Glomerular visceral epithelial cell (primary cell): ENCODE results near the gene ADAMTS14.

Experiments
- DNase-seq: peaks from one replicate; pipeline ENCODE4 v3.0.0-alpha.2; 2016; ENCODE audit errors: extremely low spot score

Gene ADAMTS14

DNA sequence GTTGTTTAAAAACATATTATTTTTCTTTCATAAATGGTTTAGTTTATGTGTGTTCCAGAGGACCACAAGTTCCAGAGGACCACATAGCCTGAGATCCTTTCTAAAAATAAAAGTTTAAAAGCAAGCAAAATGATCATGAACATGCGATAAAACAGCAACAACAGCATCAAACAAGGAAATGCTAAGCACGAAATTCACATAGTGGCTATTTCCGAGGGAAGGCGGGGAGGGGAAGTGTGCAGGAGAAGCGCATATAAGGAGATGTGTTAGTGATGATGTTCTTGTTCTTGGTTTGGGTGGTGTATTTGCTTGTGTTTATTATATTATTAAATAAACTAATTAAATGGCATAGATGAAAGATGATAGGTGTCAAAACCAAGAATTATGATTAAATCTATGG lies 111.7 kb downstream of the ADAMTS14 start:
- no peak for DNase-seq

DNA sequence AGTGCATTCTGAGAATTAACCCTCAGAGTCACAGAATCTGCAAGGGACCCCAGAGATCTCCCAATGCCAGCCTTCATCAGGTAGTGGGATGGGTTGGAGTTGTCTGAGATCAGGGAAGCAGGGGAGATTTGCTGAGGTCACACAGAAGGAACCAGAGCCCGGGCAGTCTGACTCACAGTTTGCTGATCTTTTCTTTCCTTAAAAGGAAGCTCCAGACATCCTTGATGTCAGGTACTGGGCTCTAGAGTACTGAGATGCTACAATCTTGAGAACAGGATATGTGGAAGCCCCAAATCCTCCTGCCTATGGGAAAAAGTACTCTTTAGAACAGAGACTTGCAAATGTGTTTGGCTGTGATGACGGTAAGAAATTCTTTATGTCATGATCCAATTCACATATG lies 112.2 kb downstream of the ADAMTS14 start:
- peak; percentile 22 for DNase-seq

- DNase-seq = no peak
Observed at GRCh38 chr10:70785190-70785589, 112.9 kb downstream of the ADAMTS14 start, which contains the start of gene TBATA. Gene TBATA (minus strand): TSS chr10:70785377. CDS start chr10:70783379, 1,998 bp downstream.

- DNase-seq = peak; percentile 25
Observed at GRCh38 chr10:70786799-70787415, 114.6 kb downstream of the ADAMTS14 start.

DNA sequence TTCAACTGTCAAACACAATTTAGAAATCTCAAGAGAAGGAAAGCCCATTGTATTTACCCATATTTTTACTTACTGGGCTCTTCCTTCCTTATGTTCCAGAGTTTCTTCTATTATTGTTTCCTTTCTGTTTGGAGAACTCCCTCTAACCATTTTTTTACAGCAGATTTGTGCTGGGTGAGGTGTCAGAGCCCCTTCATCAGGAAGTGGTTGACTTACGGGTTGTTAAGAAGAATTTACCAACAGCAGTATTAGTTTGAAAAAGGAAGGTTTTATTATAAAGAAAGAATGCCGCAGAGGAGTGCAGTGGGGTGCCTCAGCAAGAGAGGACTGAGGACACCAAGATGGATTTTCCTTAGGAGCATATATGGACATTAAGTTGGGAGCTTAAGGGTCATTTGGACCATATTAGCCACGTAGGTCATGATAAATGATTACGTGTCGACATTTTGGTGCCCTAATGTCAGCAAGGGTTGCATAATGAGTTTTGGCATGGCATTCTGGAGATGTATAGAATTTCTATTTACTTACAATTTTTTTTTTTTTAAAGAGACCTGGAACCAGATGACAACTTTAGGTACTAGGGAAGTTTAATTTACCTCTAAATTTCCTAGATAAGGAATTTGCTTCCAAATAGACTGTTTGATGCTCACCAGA lies 119.2 kb downstream of the ADAMTS14 start:
- DNase-seq = no peak

DNA sequence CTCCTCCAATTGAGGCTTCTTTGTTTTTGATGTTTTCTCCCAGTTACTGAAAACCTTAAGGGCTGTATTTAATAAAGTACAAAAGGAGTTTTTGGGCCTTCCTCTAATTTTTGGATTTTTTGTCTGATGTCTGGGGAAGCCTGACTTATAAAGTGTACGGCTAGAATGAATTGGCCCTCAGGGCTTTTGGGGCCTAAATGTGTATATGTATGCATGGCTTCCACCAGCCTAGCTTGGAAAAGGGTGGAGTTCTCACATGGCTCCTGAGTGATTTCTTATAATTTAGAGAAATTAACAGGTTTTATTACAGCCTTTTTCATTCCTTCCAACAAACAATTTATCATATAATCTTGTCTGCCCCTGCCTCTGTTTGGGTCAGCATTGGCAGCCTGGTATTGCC lies 123.3 kb downstream of the ADAMTS14 start:
- no peak for DNase-seq

- no peak for DNase-seq
Observed at GRCh38 chr10:70797840-70798239, 125.5 kb downstream of the ADAMTS14 start.

- peak; percentile 12 for DNase-seq
Observed at GRCh38 chr10:70799124-70799523, 126.8 kb downstream of the ADAMTS14 start.

DNA sequence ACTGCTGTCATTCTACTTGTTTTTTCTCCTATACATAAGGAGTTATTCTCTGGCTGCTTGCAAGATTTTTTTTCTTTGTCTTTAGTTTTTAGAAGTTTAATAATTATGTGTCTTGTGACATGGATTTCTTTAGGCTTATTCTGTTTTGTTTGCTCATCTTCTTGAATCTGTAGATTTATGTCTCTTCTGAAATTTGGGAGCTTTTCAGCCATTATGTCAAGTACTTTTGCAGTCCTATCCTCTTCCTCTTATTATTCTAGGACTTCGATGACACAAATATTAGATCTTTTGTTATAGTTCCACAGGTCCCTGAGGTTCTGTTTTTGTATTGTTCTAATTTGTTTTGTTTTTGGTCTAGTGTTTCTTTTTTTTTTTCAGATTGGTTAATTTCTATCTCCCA lies 129.5 kb downstream of the ADAMTS14 start:
- DNase-seq = no peak

DNA sequence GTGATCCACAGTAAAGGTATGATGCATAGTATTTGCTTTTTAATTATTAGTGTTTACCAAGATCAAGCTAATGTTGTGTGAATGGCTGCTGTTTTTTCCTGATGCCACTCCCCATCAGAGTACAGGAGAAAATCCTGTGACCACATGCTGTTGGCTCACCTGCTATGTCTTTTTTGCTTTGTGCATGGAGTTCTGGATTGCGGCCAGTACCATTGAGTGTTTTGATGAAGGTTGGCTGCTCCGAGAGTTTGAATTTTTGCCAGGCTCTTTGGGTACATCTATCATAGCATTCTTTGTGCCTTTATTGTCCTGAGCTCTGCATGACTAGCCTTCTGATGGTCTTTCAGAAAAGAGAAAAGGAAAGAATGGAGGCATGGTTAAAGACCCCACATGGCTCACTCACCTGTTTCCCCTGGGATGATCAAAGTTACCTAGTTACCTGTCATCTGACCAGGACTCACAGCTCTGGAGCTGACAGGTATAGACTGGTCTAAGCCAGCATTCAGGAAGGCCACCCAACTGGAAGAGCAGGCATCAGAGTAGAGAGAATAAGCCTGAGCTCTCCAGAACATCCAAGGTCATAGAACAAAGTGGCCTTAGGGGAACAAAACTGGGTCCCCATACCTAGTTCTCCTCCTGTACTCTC lies 131.6 kb downstream of the ADAMTS14 start:
- no peak for DNase-seq

- DNase-seq = no peak
Observed at GRCh38 chr10:70804421-70804808, 132.1 kb downstream of the ADAMTS14 start.

DNA sequence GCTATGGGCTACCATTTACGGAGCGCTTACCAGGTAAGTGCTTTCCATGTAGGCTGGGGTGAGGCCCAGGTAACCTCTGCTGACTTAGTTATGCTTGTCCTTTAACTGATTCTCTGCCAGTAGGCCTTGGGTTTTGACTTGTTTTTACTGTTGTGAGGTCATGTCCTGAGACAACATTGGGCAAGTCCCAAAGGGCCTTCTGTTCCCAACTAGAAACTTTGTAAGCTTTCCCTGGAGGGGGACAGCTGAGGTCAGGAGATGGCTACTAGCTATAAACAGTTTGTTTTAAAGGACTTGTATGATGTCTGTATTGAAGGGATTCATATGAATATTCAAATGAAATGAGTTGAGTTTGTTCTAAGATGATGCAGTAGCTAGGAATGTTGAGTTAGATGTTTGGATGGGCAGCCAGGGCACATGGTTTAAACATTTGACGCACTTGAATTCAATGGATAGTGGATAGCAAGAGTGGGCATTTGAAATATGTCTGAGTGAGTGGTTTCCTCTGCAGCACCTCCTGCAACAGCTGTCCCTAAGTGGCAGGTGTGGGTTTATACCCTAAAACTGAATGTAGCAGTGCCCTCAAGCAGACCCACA lies 133.4 kb downstream of the ADAMTS14 start:
- no peak for DNase-seq

DNA sequence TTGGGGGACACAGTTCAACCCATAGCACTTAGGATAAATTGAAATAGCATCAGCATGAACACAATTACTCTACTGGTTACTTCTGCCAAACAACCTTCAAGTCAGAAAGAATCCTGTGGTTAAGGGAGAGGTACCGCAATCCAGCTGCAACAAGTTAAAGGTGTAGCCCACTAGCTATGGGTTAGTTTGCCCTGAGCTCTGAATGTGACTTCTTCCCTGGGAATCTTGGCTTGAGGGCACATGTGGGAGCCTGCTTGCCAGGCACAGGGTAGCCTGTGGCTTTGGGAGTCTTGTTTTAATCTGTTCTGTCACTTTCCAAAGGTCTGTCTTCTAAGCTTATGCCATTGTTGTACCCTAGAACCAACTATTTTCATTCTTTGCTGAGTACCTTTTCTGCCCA lies 134.5 kb downstream of the ADAMTS14 start:
- DNase-seq = no peak

DNA sequence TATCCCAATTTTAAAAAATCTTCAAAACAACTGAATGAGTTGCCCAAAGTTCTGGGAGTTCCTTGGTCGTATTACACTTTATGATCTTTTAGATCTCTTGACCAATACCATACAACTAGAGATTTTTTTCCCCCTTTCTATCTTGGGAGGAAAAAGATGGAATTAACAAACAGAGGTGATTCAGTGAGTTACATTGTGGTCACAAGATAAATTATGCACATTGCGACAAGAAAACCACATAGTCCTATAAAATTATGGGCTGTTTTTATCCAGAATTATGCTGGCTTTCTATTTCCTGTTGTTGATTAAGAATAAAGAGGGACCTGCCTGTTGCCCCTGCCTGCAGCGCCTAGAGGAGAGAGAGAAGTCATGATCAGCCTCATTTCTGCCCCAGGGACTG lies 135.2 kb downstream of the ADAMTS14 start:
- DNase-seq = no peak

GRCh38 chr10:70809011-70809611 lies 136.8 kb downstream of the ADAMTS14 start:
- no peak for DNase-seq

DNA sequence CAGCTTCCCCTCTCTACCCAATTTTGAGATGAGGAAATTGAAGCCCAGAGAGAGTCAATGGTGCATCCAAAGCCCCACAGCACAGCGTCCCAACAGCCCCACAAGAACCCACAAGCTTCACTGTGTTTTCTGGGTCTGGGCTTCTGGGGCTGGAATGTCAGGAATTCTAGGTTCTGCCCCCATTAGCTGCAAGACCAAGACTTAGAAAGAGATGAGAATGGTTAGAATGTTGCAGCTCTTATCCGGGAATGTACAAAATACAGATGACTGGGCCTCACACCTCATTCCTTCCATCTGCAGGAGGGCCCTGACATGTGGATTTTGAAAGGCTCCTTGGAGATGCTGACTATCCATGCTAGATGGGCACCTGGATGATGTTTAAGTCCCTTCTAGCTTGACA lies 137.4 kb downstream of the ADAMTS14 start:
- DNase-seq = no peak

GRCh38 chr10:70810967-70811366 lies 138.7 kb downstream of the ADAMTS14 start:
- no peak for DNase-seq

DNA sequence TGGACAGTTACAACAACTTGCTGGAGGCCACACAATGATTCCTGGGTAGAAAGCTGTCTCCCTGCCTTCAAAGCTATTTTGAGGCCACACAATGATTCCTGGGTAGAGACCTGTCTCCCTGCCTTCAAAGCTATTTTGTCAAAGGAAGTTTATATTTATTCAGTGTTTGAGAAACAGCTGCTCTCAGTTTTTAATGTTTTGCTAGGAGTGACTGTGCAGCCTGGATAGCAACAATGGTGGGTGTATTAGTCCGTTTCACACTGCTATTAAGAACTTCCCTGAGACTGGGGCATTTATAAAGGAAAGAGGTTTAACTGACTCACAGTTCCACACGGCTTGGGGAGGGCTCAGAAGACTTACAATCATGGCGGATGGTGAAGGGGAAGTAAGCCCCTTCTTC lies 139.6 kb downstream of the ADAMTS14 start:
- no peak for DNase-seq
